Left lung (tissue), 10 donors: ENCODE results near the gene PDSS2. TPM values are rescaled to one million over a fixed set of nuclear protein-coding genes. Genes with fewer than 3 reads are reported as not detected.

Experiments used
- ATAC-seq: fragments of 200-7000 bp; cut with Tn5 transposase; one replicate; pipeline ENCODE4 v1.9.1; 2020; ENCODE audit warnings: moderate library complexity
- DNase-seq, 4 donors: peaks; one replicate each; pipeline ENCODE4 v3.0.0-alpha.2; 2013 to 2020
- H3K27ac ChIP-seq, 2 donors: fragments of 200-600 bp; sonication (generic) in 1 of 2; one replicate each; pipeline versions ENCODE4 v1.5.0 to v1.8.0; 2020 to 2021
- H3K27me3 ChIP-seq, 2 donors: fragments of 200-600 bp; sonication (generic) in 1 of 2; one replicate each; pipeline versions ENCODE4 v1.5.0 to v1.8.0; 2020 to 2021
- H3K36me3 ChIP-seq, 2 donors: fragments of 200-600 bp; sonication (generic) in 1 of 2; one replicate each; pipeline versions ENCODE4 v1.5.0 to v1.8.0; 2020 to 2021
- H3K4me1 ChIP-seq, 2 donors: fragments of 200-600 bp; one replicate each; pipeline ENCODE4 v1.8.0; 2021
- H3K4me3 ChIP-seq, 2 donors: fragments of 200-600 bp; sonication (generic) in 1 of 2; one replicate each; pipeline versions ENCODE4 v1.5.0 to v1.8.0; 2020 to 2021; ENCODE audit warnings: mild to moderate bottlenecking in 1 of 2
- H3K9me3 ChIP-seq, 2 donors: fragments of 200-600 bp; sonication (generic) in 1 of 2; one replicate each; pipeline versions ENCODE4 v1.5.0 to v1.8.0; 2020 to 2021
- CTCF ChIP-seq, 2 donors: fragments of 200-600 bp; sonication (generic) in 1 of 2; IDR thresholded peaks; one replicate each; pipeline versions ENCODE4 v1.5.0 to v1.8.0; 2021; ENCODE audit warnings: antibody characterized with exemption in 2 of 2
- intact Hi-C, 2 donors: fragments of 100-400 bp; cut with DNase I; formaldehyde crosslinking; loops; one replicate each; pipeline versions ENCODE4 v1.11.2 to v1.14.2; 2022
- polyA plus RNA-seq, 6 donors: library from polyadenylated mRNA; unstranded; fragments of 120-200 nt; gene quantifications; one replicate each; pipeline ENCODE4 v1.2.1, GENCODE V29; 2013; ENCODE audit not compliant: insufficient read length in 6 of 6
- total RNA-seq, 2 donors: library from RNA; stranded (reverse); fragmentation: NEBNext Ultra II Directional; extraction: Animal tissue kit (Norgen Biotek cat#: 25700); gene quantifications; one replicate each; pipeline ENCODE4 v1.2.1, GENCODE V29; 2021
- donor health status: DM: no; HTN: yes; CAD: no.
- donor health status: DM: no; HTN: no; CAD: no.

PDSS2 gene
- total and polyA plus RNA-seq, 8 donors, result 13.9 to 20.6 (median 16.4) TPM

GRCh38 chr6:107217248-107217647 is 242.1 kb downstream of the PDSS2 start:
- H3K27ac ChIP-seq, result no peak overlapping the region
- ATAC-seq (no peak), DNase-seq (no peak)
- H3K27me3 ChIP-seq, result no peaks in the 10 kb centered on the region
- intact Hi-C loops, result no loop called here
- no peak for TF ChIP-seq CTCF (IDR thresholded peaks at IDR 0.05)
- H3K4me3 ChIP-seq, result no peak overlapping the region
- no peaks in the 10 kb centered on the region for H3K9me3 ChIP-seq
- H3K36me3 ChIP-seq, result no peaks in the 10 kb centered on the region
- H3K4me1 ChIP-seq, result peaks cover 0 to 6% of the 10 kb centered on the region in 2 donors

DNA sequence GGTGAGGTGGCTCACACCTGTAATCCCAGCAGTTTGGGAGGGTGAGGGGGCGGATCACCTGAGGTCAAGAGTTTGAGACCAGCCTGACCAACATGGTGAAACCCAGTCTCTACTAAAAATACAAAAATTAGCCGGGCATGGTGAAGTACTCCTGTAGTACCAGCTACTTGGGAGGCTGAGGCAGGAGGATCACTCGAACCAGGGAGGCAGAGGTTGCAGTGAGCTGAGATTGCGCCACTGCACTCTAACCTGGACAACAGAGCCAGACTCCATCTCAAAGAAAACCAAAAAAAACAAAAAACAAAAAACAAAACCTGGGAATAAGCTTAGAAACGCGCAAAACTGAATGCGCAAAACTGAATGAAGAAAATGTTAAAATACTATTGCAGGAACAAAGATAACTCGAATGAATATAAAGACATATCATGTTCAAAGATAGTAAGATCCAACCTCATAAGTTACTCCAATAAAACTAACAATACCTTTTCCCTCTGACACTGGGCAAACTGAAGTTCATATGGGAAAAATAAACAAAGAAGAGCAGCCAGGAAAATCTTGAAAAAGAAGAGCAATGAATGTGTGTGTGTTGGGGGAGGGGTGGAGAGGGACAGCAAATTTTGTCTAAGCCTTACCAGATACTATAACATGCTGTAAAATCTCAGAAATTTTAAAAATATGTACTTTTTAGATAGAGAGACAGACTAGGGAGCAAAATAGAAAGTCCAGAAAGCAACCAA is 243.0 kb downstream of the PDSS2 start:
- Histone ChIP-seq H3K4me3 (no peak overlapping the region), H3K27me3 (no peaks in the 10 kb centered on the region), H3K27ac (no peak overlapping the region), H3K4me1 (peaks cover 0 to 9% of the 10 kb centered on the region in 2 donors), H3K9me3 (no peaks in the 10 kb centered on the region), H3K36me3 (no peaks in the 10 kb centered on the region)
- no peak for ATAC-seq
- no peak for DNase-seq
- no peak for TF ChIP-seq CTCF (IDR thresholded peaks at IDR 0.05)
- intact Hi-C loops, result no loop called here

DNA sequence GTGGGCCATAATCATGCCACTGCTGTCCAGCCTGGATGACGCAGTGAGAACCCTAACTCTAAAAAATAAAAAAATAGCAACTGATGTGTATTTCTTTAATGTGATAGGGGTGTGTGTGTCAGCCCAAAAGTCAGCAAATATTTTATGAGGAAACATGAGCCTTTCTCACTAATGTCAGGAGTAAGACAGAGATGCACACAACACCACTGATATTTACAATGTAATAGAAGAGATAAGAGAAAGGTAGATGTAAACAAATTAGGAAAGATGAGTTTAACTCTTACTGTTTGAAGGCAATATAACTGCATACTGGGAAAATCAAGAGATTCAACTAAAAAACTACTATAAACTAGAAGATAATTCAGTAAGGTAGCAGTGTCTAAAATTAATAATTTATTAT is 244.0 kb downstream of the PDSS2 start:
- H3K4me3 ChIP-seq, result no peak overlapping the region
- no peak for TF ChIP-seq CTCF (IDR thresholded peaks at IDR 0.05)
- H3K36me3 ChIP-seq, result no peaks in the 10 kb centered on the region
- DNase-seq, result no peak
- intact Hi-C loops, result no loop called here
- H3K27me3 ChIP-seq, result no peaks in the 10 kb centered on the region
- no peak for ATAC-seq
- no peak overlapping the region for H3K27ac ChIP-seq
- peaks cover 0 to 9% of the 10 kb centered on the region in 2 donors for H3K4me1 ChIP-seq
- H3K9me3 ChIP-seq, result no peaks in the 10 kb centered on the region

GRCh38 chr6:107214655-107215054 is 244.7 kb downstream of the PDSS2 start:
- Histone ChIP-seq H3K9me3 (no peaks in the 10 kb centered on the region), H3K36me3 (peaks cover 0 to 3% of the 10 kb centered on the region in 2 donors), H3K27ac (no peak overlapping the region), H3K4me1 (peaks cover 0 to 9% of the 10 kb centered on the region in 2 donors), H3K27me3 (no peaks in the 10 kb centered on the region), H3K4me3 (no peak overlapping the region)
- ATAC-seq (no peak), DNase-seq (no peak)
- intact Hi-C loops, result no loop called here
- TF ChIP-seq CTCF (IDR thresholded peaks at IDR 0.05), result no peak

- intact Hi-C loops, result no loop called here
These were observed 249.7 kb downstream of the PDSS2 start for GRCh38 chr6:107209406-107210305.

More at GRCh38 chr6:107209406-107210305, 249.7 kb downstream of the PDSS2 start:
- H3K27ac ChIP-seq, result no peak overlapping the region
- DNase-seq (no peak), ATAC-seq (no peak)
- H3K9me3 ChIP-seq, result peaks cover 0 to under 1% of the 10 kb centered on the region in 2 donors
- no peak for TF ChIP-seq CTCF (IDR thresholded peaks at IDR 0.05)
- H3K4me3 ChIP-seq, result no peak overlapping the region
- H3K36me3 ChIP-seq, result peaks cover 0 to 12% of the 10 kb centered on the region in 2 donors
- H3K4me1 ChIP-seq, result peaks cover 0 to 6% of the 10 kb centered on the region in 2 donors
- no peaks in the 10 kb centered on the region for H3K27me3 ChIP-seq
